GM12892 (cell line): Measurements from ENCODE around the gene AP2B1.

Source experiments
- POLR2A ChIP-seq: IDR thresholded peaks from 2 replicates; pipeline ENCODE4 v1.6.1; 2011; ENCODE audit warnings: low read depth, low read length, control low read depth
- POLR2AphosphoS5 ChIP-seq: IDR thresholded peaks from 2 replicates; pipeline ENCODE4 v1.6.1; 2011; ENCODE audit warnings: low read depth, low read length, control low read depth
- TAF1 ChIP-seq: IDR thresholded peaks from 2 replicates; pipeline ENCODE4 v1.6.1; 2011; ENCODE audit warnings: low read depth, mild to moderate bottlenecking, control low read depth, low read length, borderline replicate concordance

GRCh38 chr17:35545150-35545549 lies 42.0 kb upstream of the AP2B1 start:
- no peak for TF ChIP-seq POLR2A
- no peak for TF ChIP-seq POLR2AphosphoS5
- TF ChIP-seq TAF1, result no peak
